ENCODE data around the gene SCAMP1. TPM values are rescaled to one million over a fixed set of nuclear protein-coding genes. Genes with fewer than 3 reads are reported as not detected.
A peak's percentile ranks its signal among the peaks of the same experiment; 100 is the strongest.

The SCAMP1 gene
- total RNA-seq, 6 experiments from 2014 or later = 10.4 to 18.4 (median 11.1) TPM

- 5% methylated on average over 3 of the region's 3 CpGs for WGBS (ENCODE audit: insufficient coverage, low coverage, low lambda C conversion rate, missing lambda C conversion rate)
- Histone ChIP-seq H3K36me3 (no peaks in the 10 kb centered on the region), H3K9me3 (no peaks in the 10 kb centered on the region), H3K4me3 (peak overlapping the region; percentile 95 to 96 (median 95)), H3K27me3 (no peaks in the 10 kb centered on the region), H3K4me1 (peaks cover 0 to 6% (median 0%) of the 10 kb centered on the region in 4 donors), H3K27ac (peak overlapping the region; percentile 84 to 91 (median 88))
- intact Hi-C loops (cut with DNase I) = no loop called here
- DNase-seq (no peak), ATAC-seq (peak in 1 of 4 donors; percentile 1)
- TF ChIP-seq CTCF (IDR thresholded peaks at IDR 0.05) (no peak), POLR2A (IDR thresholded peaks at IDR 0.05) (no peak)
These were observed 1.2 kb downstream of the SCAMP1 start for GRCh38 chr5:78361631-78361993.

- no peak overlapping the region for H3K27ac ChIP-seq
- intact Hi-C loops (cut with DNase I) = no loop called here
- H3K4me1 ChIP-seq = peaks cover 0 to 6% (median 0%) of the 10 kb centered on the region in 4 donors
- no peaks in the 10 kb centered on the region for H3K27me3 ChIP-seq
- DNase-seq = no peak
- H3K36me3 ChIP-seq = no peaks in the 10 kb centered on the region
- no peaks in the 10 kb centered on the region for H3K9me3 ChIP-seq
- 43% methylated on average over 3 of the region's 3 CpGs for WGBS (ENCODE audit: insufficient coverage, low coverage, low lambda C conversion rate, missing lambda C conversion rate)
- no peak overlapping the region for H3K4me3 ChIP-seq
- TF ChIP-seq CTCF (IDR thresholded peaks at IDR 0.05) (no peak), POLR2A (IDR thresholded peaks at IDR 0.05) (no peak)
- ATAC-seq = no peak
These were observed 1.8 kb downstream of the SCAMP1 start for GRCh38 chr5:78362220-78362619.

GRCh38 chr5:78364005-78364404 lies 3.6 kb downstream of the SCAMP1 start:
- Histone ChIP-seq H3K4me1 (peaks cover 0 to 6% (median 0%) of the 10 kb centered on the region in 4 donors), H3K27ac (no peak overlapping the region), H3K27me3 (no peaks in the 10 kb centered on the region), H3K36me3 (no peaks in the 10 kb centered on the region), H3K4me3 (no peak overlapping the region), H3K9me3 (no peaks in the 10 kb centered on the region)
- TF ChIP-seq CTCF (IDR thresholded peaks at IDR 0.05) (no peak), POLR2A (IDR thresholded peaks at IDR 0.05) (no peak)
- DNase-seq (no peak), ATAC-seq (no peak)
- WGBS (ENCODE audit: insufficient coverage, low coverage, low lambda C conversion rate, missing lambda C conversion rate) = 79% methylated on average over 1 of the region's 1 CpG
- intact Hi-C loops (cut with DNase I) = no loop called here

GRCh38 chr5:78367318-78367991 lies 7.0 kb downstream of the SCAMP1 start:
- intact Hi-C loops (cut with DNase I) = no loop called here
- Histone ChIP-seq H3K27me3 (no peaks in the 10 kb centered on the region), H3K4me1 (no peaks in the 10 kb centered on the region), H3K9me3 (no peaks in the 10 kb centered on the region), H3K4me3 (no peak overlapping the region), H3K36me3 (no peaks in the 10 kb centered on the region), H3K27ac (no peak overlapping the region)
- 96% methylated on average over 4 of the region's 6 CpGs for WGBS (ENCODE audit: insufficient coverage, low coverage, low lambda C conversion rate, missing lambda C conversion rate)
- ATAC-seq = no peak
- no peak for TF ChIP-seq CTCF (IDR thresholded peaks at IDR 0.05)
- no peak for TF ChIP-seq POLR2A (IDR thresholded peaks at IDR 0.05)
- no peak for DNase-seq

All from right lobe of liver (tissue), 6 donors.